Neuron (in vitro differentiated cells): ENCODE measurements around the gene LYZL6.
"Not testable (repeated sequence)": the region's sequence is repeated elsewhere in the genome, so short reads cannot be mapped to it uniquely, and the experiment has no call there.

ENCODE experiments used
- H2AFZ ChIP-seq: one replicate; pipeline ENCODE4 v1.6.1; 2013; ENCODE audit warnings: low read depth, mild to moderate bottlenecking, inconsistent platforms, low read length, moderate library complexity
- H3K27me3 ChIP-seq: one replicate; pipeline ENCODE4 v1.6.1; 2013; ENCODE audit warnings: low read length; ENCODE audit not compliant: insufficient read depth
- H3K36me3 ChIP-seq: one replicate; pipeline ENCODE4 v1.6.1; 2013; ENCODE audit warnings: low read length; ENCODE audit not compliant: insufficient read depth
- H3K4me1 ChIP-seq: one replicate; pipeline ENCODE4 v1.6.1; 2013; ENCODE audit warnings: low read length; ENCODE audit not compliant: insufficient read depth
- H3K4me3 ChIP-seq: 2 replicates; pipeline ENCODE4 v1.5.1; 2013; ENCODE audit warnings: mild to moderate bottlenecking, low read length, moderate library complexity
- H3K9me3 ChIP-seq: one replicate; pipeline ENCODE4 v1.6.1; 2013; ENCODE audit warnings: low read length

Gene LYZL6

GRCh38 chr17:35912942-35913341 lies 30.6 kb downstream of the LYZL6 start:
- Histone ChIP-seq H3K27me3 (no peaks in the 10 kb centered on the region), H2AFZ (no peak overlapping the region), H3K36me3 (no peaks in the 10 kb centered on the region), H3K4me3 (no peak overlapping the region), H3K9me3 (no peaks in the 10 kb centered on the region), H3K4me1 (no peaks in the 10 kb centered on the region)

DNA sequence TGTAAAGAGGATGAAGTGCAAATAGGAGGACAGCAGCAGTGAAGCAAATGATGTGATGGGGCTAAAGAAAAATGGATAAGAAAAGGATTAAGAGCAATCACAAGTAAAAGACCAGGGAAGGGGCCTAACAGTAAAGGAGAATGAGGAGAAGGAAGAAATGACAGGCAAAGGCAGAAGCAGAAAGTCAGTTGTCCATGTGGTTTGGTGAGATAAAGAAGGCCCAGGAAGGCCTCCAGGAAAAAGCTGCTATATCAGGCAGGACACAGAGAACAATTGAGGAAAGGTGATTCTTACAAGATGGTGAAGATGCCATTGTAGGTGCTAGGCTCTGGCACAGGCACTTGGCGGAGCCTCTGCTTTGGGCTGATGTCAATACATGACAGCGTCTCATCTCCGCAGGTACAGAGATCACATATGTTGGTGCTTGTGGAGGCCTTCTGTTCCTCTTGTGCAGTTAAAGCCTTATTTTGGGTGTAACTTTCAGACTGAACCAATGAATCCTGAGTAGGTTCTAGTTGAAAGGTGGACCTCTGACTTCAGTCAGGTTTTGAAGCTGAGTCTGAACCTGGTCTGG lies 31.1 kb downstream of the LYZL6 start:
- H2AFZ ChIP-seq, result no peak overlapping the region
- no peaks in the 10 kb centered on the region for H3K36me3 ChIP-seq
- H3K4me1 ChIP-seq, result no peaks in the 10 kb centered on the region
- H3K4me3 ChIP-seq, result no peak overlapping the region
- H3K27me3 ChIP-seq, result no peaks in the 10 kb centered on the region
- H3K9me3 ChIP-seq, result no peaks in the 10 kb centered on the region

GRCh38 chr17:35909408-35909807 lies 34.1 kb downstream of the LYZL6 start:
- H3K4me1 ChIP-seq, result no peaks in the 10 kb centered on the region
- H3K9me3 ChIP-seq, result no peaks in the 10 kb centered on the region
- no peak overlapping the region for H2AFZ ChIP-seq
- H3K4me3 ChIP-seq, result no peak overlapping the region
- no peaks in the 10 kb centered on the region for H3K36me3 ChIP-seq
- H3K27me3 ChIP-seq, result no peaks in the 10 kb centered on the region

GRCh38 chr17:35907691-35908090 lies 35.8 kb downstream of the LYZL6 start:
- Histone ChIP-seq H3K4me1 (no peaks in the 10 kb centered on the region), H3K27me3 (no peaks in the 10 kb centered on the region), H3K36me3 (no peaks in the 10 kb centered on the region), H3K9me3 (no peaks in the 10 kb centered on the region), H2AFZ (no peak overlapping the region), H3K4me3 (no peak overlapping the region)

DNA sequence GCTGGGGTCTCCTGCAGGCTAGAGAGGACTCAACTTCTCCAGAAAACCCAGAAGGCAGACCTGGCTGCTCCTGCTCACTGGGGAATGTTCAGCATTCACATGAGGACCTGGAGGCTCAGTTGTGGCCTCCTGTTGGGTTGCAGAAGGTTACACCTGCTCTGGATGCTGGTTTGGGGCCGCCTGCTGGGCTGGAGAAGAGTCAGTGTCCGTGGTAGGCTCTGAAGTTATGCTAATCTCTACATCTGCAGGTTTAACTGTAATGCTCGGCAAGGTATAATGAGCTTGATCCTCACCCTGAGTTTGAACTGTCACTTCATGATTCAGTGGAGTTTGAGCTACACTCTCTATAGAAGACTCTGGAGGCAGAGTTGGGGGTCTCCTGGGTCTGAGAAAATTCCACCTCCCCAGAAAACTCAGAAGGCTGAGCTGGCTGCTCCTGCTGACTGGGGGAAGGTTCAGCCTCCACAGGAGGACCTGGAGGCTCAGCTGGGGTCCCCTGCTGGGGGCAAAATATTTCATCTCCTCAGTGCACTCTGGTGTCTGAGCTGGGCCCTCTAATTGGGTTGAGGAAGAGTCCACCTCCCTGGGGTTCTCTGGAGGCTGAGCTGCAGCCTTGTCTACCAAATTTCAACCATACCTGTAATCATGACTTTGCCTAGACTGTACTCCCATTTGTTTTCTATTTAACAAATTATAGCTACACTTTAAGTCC lies 36.4 kb downstream of the LYZL6 start:
- no peak overlapping the region for H3K4me3 ChIP-seq
- no peaks in the 10 kb centered on the region for H3K9me3 ChIP-seq
- no peaks in the 10 kb centered on the region for H3K27me3 ChIP-seq

GRCh38 chr17:35906191-35906925 lies 37.2 kb downstream of the LYZL6 start:
- Histone ChIP-seq H3K36me3 (no peaks in the 10 kb centered on the region), H2AFZ (no peak overlapping the region), H3K9me3 (no peaks in the 10 kb centered on the region), H3K4me3 (no peak overlapping the region), H3K4me1 (no peaks in the 10 kb centered on the region), H3K27me3 (no peaks in the 10 kb centered on the region)

More for the DNA sequence above, 36.4 kb downstream of the LYZL6 start:
- H3K4me1 ChIP-seq, result no peaks in the 10 kb centered on the region
- H2AFZ ChIP-seq, result no peak overlapping the region
- H3K36me3 ChIP-seq, result no peaks in the 10 kb centered on the region

DNA sequence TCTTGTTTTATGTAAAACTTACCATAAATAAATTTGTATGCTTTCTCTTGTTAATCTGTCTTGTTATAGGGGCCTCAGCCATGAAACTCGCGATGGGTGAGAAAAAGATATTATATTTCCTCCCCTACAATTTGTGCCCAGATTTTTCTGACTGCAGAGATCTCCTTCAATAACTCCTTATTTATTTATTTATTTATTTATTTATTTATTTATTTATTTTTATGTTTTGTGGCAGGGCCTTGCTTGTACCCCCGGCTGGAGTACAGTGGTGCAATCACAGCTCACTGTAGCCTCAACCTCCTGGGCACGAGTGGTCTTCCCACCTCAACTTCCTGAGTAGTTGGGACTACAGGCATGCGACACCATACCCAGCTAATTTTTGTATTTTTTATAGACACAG lies 40.1 kb downstream of the LYZL6 start:
- Histone ChIP-seq H3K9me3 (no peaks in the 10 kb centered on the region), H3K36me3 (no peaks in the 10 kb centered on the region), H2AFZ (no peak overlapping the region), H3K4me3 (no peak overlapping the region), H3K27me3 (no peaks in the 10 kb centered on the region), H3K4me1 (no peaks in the 10 kb centered on the region)

DNA sequence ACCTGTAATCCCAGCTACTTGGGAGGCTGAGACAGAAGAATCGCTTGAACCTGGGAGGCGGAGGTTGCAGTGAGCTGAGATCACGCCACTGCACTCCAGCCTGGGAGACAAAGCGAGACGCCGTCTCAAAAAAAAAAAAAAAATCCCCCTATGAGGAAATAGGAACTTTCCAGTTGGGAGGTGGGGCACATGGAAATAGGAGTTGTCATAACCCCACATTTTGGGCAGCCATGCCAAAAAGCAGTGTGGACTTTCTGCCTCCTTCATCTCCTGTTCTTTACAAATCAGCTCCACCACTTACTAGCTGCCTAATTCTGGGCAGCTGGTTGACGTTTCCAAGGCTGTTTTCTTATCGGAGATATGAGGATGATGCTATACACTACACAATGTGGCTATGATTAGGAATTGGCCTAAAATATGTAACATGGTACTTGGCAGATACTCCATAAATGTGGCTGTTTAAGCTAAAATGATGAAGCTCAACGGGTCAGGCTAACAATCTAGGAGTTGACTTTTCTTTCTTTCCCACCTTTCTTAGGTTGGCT lies 41.8 kb downstream of the LYZL6 start:
- no peak overlapping the region for H2AFZ ChIP-seq
- no peaks in the 10 kb centered on the region for H3K27me3 ChIP-seq
- no peaks in the 10 kb centered on the region for H3K36me3 ChIP-seq
- no peaks in the 10 kb centered on the region for H3K4me1 ChIP-seq
- H3K9me3 ChIP-seq, result no peaks in the 10 kb centered on the region
- H3K4me3 ChIP-seq, result no peak overlapping the region

- H2AFZ ChIP-seq, result no peak overlapping the region
- no peaks in the 10 kb centered on the region for H3K36me3 ChIP-seq
- no peak overlapping the region for H3K4me3 ChIP-seq
- H3K4me1 ChIP-seq, result no peaks in the 10 kb centered on the region
- H3K27me3 ChIP-seq, result no peaks in the 10 kb centered on the region
- H3K9me3 ChIP-seq, result no peaks in the 10 kb centered on the region
Measured at GRCh38 chr17:35900708-35901480, 42.6 kb downstream of the LYZL6 start.

GRCh38 chr17:35900280-35900679 lies 43.2 kb downstream of the LYZL6 start:
- no peaks in the 10 kb centered on the region for H3K4me1 ChIP-seq
- no peaks in the 10 kb centered on the region for H3K9me3 ChIP-seq
- H3K4me3 ChIP-seq, result no peak overlapping the region
- no peak overlapping the region for H2AFZ ChIP-seq
- no peaks in the 10 kb centered on the region for H3K27me3 ChIP-seq
- H3K36me3 ChIP-seq, result no peaks in the 10 kb centered on the region

DNA sequence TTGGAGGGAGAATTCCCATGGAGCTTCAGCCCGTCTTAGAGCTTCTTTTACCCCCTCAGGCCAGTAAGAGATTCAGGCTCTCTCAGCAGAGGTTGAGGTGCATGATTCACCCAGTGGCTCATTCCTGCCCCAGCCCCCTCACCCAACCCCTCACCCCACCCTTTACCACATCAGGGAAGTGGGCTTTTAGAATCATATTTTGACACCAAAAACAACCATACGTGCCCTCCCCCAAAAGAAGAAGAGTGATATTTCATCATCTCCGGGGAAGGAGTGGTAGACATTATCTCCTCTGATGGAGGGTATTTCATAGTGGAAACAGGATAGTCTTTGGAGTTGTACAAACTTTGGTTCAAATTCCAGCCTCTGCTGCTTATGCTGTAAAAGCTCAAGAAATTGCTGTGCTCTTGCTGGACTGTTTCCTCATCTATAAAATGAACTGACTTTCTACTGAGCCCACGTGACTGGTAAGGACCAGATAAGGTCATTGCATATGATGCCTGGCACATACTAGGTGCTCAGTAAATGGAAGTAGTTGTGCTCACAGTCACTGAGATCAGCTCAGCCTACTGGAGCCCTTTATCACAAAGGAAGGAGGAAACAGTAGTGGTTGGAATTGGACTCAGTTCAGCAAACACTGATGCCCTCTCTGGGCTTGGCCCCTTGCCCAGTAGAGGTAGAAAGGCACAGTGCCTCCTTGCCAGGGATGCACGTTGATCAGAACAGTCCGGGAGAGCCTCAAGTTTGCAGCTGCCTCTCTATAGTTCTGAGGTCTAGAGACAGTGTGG lies 45.0 kb downstream of the LYZL6 start:
- Histone ChIP-seq H3K36me3 (no peaks in the 10 kb centered on the region), H3K4me3 (no peak overlapping the region), H3K9me3 (no peaks in the 10 kb centered on the region), H2AFZ (no peak overlapping the region), H3K27me3 (no peaks in the 10 kb centered on the region), H3K4me1 (no peaks in the 10 kb centered on the region)

GRCh38 chr17:35897772-35898171 lies 45.7 kb downstream of the LYZL6 start:
- not testable (repeated sequence) for H3K4me3 ChIP-seq, H2AFZ ChIP-seq, H3K4me1 ChIP-seq

More at GRCh38 chr17:35897772-35898171, 45.7 kb downstream of the LYZL6 start:
- H3K9me3 ChIP-seq, H3K27me3 ChIP-seq, H3K36me3 ChIP-seq: not testable (repeated sequence)
